Osteocyte (in vitro differentiated cells): Measurements from ENCODE around the gene QARS1. TPM values are rescaled to one million over a fixed set of nuclear protein-coding genes. Genes with fewer than 3 reads are reported as not detected.

Experiments used
- DNase-seq: peaks from one replicate; pipeline ENCODE4 v3.0.0; 2021; ENCODE audit warnings: mixed read lengths; ENCODE audit not compliant: unreplicated experiment; ENCODE audit errors: extremely low spot score
- H3K27ac Mint-ChIP-seq: one replicate; pipeline ENCODE4 v1.8.0; 2021; ENCODE audit warnings: mild to moderate bottlenecking, mixed read lengths; ENCODE audit not compliant: unreplicated experiment
- H3K27me3 Mint-ChIP-seq: one replicate; pipeline ENCODE4 v1.8.0; 2021; ENCODE audit warnings: mixed read lengths; ENCODE audit not compliant: unreplicated experiment
- H3K36me3 Mint-ChIP-seq: one replicate; pipeline ENCODE4 v1.8.0; 2021; ENCODE audit warnings: mixed read lengths; ENCODE audit not compliant: unreplicated experiment
- H3K4me1 Mint-ChIP-seq: one replicate; pipeline ENCODE4 v1.8.0; 2021; ENCODE audit warnings: mixed read lengths; ENCODE audit not compliant: unreplicated experiment
- H3K4me3 Mint-ChIP-seq: one replicate; pipeline ENCODE4 v1.8.0; 2021; ENCODE audit warnings: mild to moderate bottlenecking, moderate library complexity, mixed read lengths; ENCODE audit not compliant: unreplicated experiment
- H3K9me3 Mint-ChIP-seq: one replicate; pipeline ENCODE4 v1.8.0; 2021; ENCODE audit warnings: mixed read lengths; ENCODE audit not compliant: unreplicated experiment
- CTCF ChIP-seq: fragments of 200-600 bp; sonication (generic); IDR thresholded peaks from 2 replicates; pipeline ENCODE4 v1.5.0; 2021; ENCODE audit warnings: antibody characterized with exemption, mild to moderate bottlenecking, moderate library complexity
- total RNA-seq: library from RNA; stranded (reverse); gene quantifications from 2 replicates; pipeline ENCODE4 v1.2.1, GENCODE V29; 2021

Gene QARS1
- total RNA-seq, 1 donor from 2014 or later, result 266 TPM

DNA sequence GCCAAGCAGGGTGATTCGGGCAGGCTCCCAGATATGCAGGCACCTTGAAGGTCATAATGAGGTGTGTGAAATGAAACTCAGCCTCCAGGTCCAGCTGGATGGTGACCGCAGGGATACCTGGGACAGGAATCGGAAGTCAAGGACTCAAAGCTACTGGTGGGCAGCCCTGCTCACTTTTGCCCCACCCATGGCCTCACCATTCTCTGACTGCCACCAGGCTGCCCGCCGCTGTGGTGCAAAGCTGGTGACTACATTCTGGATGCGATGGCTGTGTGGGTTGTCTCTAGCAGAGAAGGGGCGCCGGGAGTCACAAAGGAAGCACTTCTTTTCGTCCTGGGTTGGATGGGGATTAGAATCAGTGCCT lies 27.5 kb upstream of the QARS1 start:
- H3K4me3 Mint-ChIP-seq, result peak overlapping the region; percentile 89
- H3K27ac Mint-ChIP-seq, result peak overlapping the region; percentile 92
- peaks cover 10% of the 10 kb centered on the region for H3K36me3 Mint-ChIP-seq
- TF ChIP-seq CTCF, result no peak
- no peaks in the 10 kb centered on the region for H3K9me3 Mint-ChIP-seq
- no peak for DNase-seq
- peaks cover 13% of the 10 kb centered on the region for H3K4me1 Mint-ChIP-seq
- H3K27me3 Mint-ChIP-seq, result no peaks in the 10 kb centered on the region

DNA sequence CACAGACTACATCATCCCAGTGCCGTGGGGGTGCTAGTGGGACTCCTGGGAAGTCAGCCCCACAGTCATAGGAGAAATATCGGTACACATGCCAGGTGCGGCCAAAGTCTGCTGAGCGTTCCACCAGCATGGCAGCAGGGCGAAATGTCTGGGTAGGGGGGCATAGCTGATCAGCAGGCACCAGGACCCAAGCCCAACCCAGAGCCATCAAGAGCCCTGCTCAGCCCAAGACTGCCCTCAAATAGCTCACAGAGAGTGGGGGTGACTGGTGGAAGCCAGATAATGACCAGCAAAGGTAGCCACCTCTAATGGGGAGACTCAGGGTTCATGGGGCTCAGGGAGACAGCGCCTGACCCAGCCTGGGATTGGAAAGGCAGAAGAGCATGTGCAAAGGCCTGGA lies 27.0 kb upstream of the QARS1 start:
- peak overlapping the region; percentile 92 for H3K27ac Mint-ChIP-seq
- H3K4me3 Mint-ChIP-seq, result peak overlapping the region; percentile 89
- peaks cover 13% of the 10 kb centered on the region for H3K4me1 Mint-ChIP-seq
- H3K27me3 Mint-ChIP-seq, result no peaks in the 10 kb centered on the region
- DNase-seq, result no peak
- peaks cover 12% of the 10 kb centered on the region for H3K36me3 Mint-ChIP-seq
- TF ChIP-seq CTCF, result no peak
- H3K9me3 Mint-ChIP-seq, result no peaks in the 10 kb centered on the region

GRCh38 chr3:49131040-49131439 lies 26.5 kb upstream of the QARS1 start:
- no peaks in the 10 kb centered on the region for H3K27me3 Mint-ChIP-seq
- H3K9me3 Mint-ChIP-seq, result no peaks in the 10 kb centered on the region
- H3K36me3 Mint-ChIP-seq, result peaks cover 12% of the 10 kb centered on the region
- no peak for TF ChIP-seq CTCF
- DNase-seq, result no peak
- H3K4me3 Mint-ChIP-seq, result peak overlapping the region; percentile 89
- peaks cover 13% of the 10 kb centered on the region for H3K4me1 Mint-ChIP-seq
- H3K27ac Mint-ChIP-seq, result no peak overlapping the region

- Mint-ChIP-seq H3K27ac (no peak overlapping the region), H3K9me3 (no peaks in the 10 kb centered on the region), H3K4me1 (no peaks in the 10 kb centered on the region), H3K27me3 (no peaks in the 10 kb centered on the region), H3K4me3 (no peak overlapping the region), H3K36me3 (peaks cover 25% of the 10 kb centered on the region)
- no peak for DNase-seq
- no peak for TF ChIP-seq CTCF
These were observed 20.6 kb upstream of the QARS1 start for GRCh38 chr3:49124991-49125670.

DNA sequence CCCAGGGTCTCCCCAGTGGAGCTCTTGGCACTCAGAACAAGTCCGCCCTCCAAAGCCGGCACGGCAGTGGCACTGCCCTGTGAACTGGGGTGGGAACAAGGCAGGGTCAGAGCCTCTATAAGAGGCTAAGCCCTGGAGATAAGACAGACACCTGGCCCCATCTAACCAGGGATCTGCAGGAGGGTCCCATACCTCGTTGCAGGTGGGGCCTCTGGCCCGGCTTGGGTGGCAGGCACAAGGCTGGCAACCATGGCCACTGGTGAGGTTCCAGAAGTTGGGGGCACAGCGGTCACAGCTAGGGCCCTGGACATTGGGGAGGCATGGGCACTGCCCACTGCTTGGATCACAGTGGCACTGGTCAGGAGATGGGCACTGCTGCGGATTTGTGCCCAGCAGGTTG lies 19.6 kb upstream of the QARS1 start:
- Mint-ChIP-seq H3K27ac (no peak overlapping the region), H3K36me3 (peaks cover 22% of the 10 kb centered on the region), H3K9me3 (no peaks in the 10 kb centered on the region), H3K4me3 (no peak overlapping the region), H3K27me3 (no peaks in the 10 kb centered on the region), H3K4me1 (peaks cover 7% of the 10 kb centered on the region)
- DNase-seq, result no peak
- no peak for TF ChIP-seq CTCF
